ENCODE data around the gene EXOSC5.
"Not testable (repeated sequence)": the region's sequence is repeated elsewhere in the genome, so short reads cannot be mapped to it uniquely, and the experiment has no call there.

The EXOSC5 gene

GRCh38 chr19:41426116-41426841 lies 29.1 kb upstream of the EXOSC5 start:
- no peak for DNase-seq

DNA sequence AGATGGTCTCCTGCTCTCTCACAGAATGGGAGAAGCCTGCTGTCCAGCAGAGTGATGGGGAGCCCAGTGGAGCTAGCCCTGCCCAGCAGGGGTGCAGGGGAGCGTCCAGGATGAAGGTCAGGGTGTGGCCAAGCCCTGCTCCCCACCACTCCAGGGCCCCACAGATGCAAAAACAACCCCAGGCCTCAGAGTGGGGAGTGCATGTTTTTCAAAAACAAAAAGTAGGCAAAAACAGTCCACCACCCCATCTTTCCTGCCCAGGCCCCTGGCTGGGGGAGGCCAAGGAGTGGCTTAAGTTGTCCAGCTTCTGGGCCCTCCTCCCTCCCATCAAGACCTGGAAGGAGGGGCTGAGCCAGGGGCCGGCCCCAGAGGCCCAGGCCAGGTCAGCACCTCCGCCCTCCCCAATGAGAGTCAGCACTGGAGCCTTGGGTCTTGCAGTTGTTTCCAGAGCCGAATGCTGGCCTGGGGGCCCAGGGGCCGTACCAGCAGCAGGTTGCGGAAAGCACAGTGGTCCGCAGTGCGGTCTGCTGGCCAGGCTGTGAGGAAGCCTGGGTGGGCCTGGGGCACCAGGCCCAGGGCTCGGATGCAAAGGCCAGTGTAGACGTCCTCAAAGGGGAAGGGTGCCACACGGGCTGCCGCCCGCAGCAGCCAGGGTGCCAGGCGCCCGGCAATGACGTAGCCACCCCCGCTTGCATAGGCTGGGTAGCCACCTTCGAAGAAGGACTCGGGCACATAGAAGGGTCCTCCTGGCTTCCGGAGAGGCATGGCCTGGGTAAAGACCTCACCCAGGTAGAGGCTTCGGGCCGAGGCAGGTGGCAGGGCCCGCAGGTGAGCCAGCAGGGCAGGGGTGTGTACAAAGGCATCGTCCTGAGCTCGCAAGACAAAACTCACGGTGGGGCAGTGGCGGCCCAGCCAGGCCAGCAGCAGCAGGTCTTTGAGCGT lies 28.3 kb upstream of the EXOSC5 start:
- no peak for DNase-seq

DNA sequence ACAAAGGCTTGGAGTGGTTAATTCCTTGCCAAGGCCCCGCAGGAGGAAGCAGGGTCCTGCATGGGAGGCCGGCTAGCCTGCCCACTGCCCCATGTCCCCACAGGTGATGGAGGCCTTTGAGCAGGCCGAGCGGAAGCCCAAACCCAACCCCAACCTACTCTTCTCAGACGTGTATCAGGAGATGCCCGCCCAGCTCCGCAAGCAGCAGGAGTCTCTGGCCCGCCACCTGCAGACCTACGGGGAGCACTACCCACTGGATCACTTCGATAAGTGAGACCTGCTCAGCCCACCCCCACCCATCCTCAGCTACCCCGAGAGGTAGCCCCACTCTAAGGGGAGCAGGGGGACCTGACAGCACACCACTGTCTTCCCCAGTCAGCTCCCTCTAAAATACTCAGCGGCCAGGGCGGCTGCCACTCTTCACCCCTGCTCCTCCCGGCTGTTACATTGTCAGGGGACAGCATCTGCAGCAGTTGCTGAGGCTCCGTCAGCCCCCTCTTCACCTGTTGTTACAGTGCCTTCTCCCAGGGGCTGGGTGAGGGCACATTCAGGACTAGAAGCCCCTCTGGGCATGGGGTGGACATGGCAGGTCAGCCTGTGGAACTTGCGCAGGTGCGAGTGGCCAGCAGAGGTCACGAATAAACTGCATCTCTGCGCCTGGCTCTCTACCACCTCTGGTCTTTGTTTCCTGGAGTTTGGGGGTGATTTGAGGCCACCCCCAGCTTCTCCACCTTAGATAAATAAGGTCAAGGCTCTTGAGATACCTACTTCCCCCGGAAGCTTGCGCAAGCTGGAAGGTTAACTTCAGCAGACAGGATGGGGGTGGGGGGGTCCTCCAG lies 27.4 kb upstream of the EXOSC5 start:
- DNase-seq: no peak

GRCh38 chr19:41422955-41423354 lies 25.8 kb upstream of the EXOSC5 start:
- DNase-seq: no peak

GRCh38 chr19:41422456-41422855 lies 25.3 kb upstream of the EXOSC5 start:
- DNase-seq: no peak

DNA sequence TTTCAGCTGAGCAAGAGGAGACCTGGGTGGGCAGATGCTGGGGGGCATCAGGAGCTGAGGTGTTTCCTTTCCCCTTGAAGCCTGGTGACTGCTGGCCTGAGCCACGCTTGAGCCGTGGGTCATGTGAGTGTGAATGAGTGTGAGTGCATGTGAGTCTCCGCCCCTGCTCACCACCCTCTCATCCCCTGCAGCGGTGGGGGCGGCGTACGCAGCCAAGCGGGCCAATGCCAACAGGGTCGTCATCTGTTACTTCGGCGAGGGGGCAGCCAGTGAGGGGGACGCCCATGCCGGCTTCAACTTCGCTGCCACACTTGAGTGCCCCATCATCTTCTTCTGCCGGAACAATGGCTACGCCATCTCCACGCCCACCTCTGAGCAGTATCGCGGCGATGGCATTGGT lies 24.8 kb upstream of the EXOSC5 start:
- no peak for DNase-seq

- no peak for DNase-seq
These were observed 24.2 kb upstream of the EXOSC5 start for GRCh38 chr19:41421314-41421713.

DNA sequence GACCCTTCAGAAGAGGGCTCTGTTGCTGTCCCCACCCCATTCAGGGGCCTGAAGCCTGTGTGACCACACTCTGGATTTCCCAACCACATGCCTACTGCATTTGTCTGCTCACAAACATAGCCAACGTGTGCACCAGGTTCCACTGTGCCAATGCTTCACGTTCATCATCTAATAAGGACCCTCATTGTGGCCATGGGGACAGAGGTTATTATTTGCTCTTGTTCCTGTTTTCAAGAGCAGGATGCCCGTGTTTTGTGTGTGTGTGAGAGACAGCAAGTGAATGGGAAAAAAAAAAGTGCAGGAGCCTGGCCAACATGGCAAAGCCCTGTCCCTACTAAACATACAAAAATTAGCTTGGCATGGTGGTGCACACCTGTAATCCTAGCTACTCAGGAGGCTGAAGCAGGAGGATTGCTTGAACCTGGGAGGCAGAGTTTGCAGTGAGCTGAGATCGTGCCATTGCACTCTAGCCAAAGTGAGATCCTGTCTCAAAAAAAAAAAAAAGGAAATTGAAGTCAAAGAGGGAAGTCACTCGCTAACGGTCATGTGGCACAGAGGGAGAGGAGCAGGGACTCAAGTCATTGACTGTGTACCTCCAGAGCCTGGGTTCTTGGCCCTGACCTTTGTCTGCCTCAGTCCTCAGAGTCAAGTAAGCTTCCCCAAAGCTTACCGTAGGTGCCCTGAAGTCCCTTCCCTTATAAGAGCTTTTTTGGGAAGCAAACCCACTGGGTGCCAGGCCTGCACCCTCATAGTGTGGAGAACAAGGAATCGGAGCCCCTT lies 23.1 kb upstream of the EXOSC5 start:
- DNase-seq: no peak

- DNase-seq: no peak
These were observed 19.1 kb upstream of the EXOSC5 start for GRCh38 chr19:41416194-41416674.

GRCh38 chr19:41415154-41415571 lies 18.0 kb upstream of the EXOSC5 start:
- DNase-seq: no peak

GRCh38 chr19:41414461-41414860 lies 17.3 kb upstream of the EXOSC5 start:
- no peak for DNase-seq

DNA sequence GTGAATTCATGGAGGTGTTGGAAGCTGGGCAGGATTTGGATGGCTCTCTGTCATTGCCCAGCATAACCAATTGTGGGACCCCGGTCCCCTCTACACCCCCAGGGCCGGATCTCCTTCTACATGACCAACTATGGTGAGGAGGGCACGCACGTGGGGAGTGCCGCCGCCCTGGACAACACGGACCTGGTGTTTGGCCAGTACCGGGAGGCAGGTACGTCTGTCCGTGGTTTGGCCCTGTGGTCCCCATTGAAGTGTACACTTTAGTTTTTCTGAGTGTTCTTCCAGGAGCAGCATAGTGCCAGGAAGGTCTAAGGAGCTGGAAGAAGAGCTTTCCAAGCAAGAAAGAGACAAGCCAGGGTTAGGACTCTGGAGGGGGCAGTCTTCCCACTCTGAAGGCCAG lies 16.8 kb upstream of the EXOSC5 start:
- no peak for DNase-seq

DNA sequence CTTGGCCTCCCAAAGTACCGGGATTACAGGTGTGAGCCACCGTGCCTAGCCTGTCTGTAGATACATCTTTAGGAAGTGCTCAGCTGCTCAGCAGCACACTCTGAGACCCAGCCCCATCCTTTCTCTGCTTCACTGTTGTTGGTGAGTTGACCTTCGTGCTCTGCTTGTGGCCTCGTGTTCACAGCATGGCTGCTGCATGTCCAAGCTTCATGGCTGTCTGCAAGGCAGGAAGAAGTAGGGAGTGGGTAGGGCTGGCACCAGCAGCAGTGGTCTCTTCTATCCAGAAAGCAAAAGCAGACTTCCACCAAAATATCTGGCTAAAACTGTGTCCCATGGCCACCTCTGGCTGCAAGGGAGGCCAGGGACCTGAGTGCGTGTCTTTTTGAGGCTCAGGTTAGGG lies 15.8 kb upstream of the EXOSC5 start:
- DNase-seq: no peak

DNA sequence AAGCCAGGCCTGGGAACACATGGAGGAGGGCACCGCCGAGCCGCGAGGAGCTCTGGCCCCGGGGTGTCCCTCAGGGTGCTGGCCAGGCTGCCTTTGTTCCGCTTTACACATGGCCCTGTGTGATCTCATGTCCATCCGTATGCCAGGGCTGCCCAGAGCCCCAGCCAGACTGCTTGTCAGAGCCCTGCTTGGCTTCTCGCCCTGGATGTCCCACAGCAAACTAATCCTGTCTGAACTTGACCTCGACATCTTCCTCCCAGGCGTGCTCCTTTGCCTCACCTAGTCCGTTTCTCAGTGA lies 14.8 kb upstream of the EXOSC5 start:
- DNase-seq: no peak

- DNase-seq: no peak
These were observed 14.2 kb upstream of the EXOSC5 start for GRCh38 chr19:41411100-41411967.

DNA sequence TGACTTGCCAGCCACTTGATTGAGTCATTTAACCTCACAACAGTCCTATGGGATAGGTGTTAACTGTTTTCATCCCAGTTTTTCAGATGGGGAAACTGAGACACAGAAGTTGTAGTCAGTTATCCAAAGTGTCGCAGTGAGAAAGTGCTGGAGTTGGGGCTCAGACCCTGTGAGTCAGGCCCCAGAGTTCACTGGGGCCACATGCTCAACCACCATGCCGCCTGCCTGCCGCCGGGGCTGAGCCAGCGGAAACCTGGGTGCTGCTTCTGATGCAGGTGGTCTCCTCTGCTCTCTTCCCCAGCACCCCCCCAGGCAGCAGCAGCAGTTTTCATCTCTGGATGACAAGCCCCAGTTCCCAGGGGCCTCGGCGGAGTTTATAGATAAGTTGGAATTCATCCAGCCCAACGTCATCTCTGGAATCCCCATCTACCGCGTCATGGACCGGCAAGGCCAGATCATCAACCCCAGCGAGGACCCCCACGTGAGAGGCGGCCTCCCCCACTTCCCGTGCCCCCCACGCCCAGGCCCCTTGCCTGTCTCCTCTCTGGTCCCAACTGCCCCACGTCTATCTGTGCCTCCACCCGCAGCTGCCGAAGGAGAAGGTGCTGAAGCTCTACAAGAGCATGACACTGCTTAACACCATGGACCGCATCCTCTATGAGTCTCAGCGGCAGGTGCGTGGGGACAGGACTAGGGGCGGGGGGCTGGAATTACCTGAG lies 13.3 kb upstream of the EXOSC5 start:
- no peak for DNase-seq

DNA sequence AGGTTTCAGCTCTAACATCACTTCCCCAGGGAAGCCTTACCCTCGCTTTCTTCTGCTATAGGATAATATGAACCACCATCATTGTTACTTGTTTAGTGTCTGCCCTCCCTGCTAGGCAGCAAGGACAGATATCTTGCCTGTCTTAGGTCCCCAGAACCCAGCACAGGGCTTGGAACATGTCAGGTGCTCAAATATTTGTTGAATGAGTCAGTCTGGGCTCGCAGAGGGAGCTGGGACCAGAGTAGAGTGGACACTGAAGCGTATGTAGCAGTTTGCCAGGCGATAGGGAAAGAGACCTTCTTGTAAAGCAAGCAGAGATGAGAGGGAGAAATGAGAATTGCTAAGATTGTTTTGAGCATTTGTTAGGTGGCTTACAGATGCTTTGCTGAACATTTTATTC lies 12.1 kb upstream of the EXOSC5 start:
- no peak for DNase-seq

DNA sequence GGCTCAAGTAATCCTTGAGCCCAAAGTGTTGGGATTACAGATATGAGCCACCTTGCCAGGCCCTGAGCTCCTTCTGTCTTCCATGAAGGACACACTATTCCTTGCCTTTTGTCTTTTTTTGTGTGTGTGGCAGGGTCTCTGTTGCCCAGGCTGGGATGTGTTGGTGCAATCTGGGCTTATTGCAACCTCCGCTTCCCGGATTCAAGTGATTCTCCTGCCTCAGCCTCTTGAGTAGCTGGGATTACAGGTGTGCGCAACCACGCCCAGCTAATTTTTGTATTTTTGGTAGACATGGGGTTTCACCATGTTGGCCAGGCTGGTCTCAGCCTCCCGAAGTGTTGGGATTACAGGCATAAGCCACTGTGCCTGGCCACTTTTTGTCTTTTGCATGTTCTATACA lies 11.7 kb upstream of the EXOSC5 start:
- DNase-seq: not testable (repeated sequence)

GRCh38 chr19:41408256-41408655 lies 11.1 kb upstream of the EXOSC5 start:
- no peak for DNase-seq

DNA sequence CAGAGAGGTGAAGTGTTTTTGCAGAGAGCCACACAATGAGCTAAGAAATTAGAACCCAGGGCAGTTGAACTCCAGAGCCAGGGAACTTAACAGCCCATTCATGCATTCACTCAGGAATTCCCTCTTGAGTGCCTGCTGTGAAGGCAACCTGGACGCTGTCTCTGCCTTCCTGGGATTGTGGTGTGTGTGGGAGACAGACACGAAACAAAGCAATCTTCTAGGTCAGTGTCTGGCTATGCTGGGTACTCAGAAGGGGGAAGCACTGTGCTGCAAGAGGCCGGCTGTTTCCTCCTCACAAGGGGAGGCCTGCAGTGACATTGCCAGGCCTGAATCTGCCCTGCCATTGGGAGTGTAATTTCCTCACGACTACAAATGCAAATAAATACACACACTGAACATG lies 10.1 kb upstream of the EXOSC5 start:
- DNase-seq: no peak

DNA sequence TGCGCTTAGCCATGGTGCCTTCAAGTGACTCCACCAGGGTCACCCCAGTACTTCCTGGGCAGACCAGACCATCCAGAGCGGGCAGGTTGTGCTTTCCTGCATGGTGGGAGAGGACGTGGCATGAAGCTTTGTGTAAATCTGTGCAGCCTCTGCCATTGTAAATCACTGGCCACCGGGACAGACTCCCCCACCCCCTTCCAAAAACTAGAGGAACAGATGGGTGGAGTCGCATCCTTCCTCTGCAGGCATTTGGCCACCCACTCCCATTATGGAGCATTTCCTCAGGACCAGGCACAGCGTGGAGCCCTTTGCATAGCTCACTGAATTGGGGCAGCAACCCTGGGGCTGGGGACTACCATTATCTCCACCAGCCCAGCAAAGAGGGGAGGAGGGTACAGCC lies 8.6 kb upstream of the EXOSC5 start:
- DNase-seq: no peak
